ENCODE measurements around the gene SEMA5A.
"Not testable (repeated sequence)": the region's sequence is repeated elsewhere in the genome, so short reads cannot be mapped to it uniquely, and the experiment has no call there.

The SEMA5A gene

DNA sequence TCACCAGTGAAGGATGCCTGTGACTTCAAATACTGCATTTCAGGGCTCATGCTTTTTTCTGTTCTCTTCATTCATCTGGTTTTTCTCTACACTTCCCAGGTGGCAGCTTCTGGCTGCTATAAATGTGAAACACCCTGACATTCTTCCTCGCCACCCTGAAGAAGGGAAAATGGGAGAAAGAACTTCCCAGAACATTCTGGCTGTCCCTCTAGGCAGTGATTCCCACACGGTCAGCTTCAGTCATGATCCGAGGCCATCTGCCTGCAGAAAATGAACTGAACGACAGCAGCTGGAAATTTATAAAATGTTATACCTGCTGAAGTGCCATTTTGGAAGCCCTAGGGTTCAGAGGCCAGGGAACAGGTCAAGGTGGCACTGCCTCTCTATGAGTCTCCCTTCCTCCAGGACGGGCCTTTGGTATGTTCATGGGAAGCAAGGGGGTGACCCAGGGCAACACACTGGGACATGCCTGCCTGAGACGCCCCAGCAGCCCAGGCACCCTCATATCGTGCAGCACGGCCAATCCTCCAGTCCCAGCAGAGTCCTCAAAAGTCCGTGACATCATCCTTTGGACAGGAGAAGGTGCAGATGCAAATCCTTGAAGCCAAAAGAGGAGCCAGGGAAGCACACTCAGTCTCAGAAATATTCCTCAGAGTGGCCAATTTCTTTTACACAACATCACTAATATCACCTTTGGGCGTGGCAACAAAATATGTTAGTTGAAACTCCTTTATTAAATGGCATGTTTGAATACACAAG is 107.1 kb downstream of the SEMA5A start:
- DNase-seq = no peak

GRCh38 chr5:9437741-9438240 is 108.1 kb downstream of the SEMA5A start:
- DNase-seq = no peak

GRCh38 chr5:9431496-9432258 is 114.2 kb downstream of the SEMA5A start:
- no peak for DNase-seq

GRCh38 chr5:9431151-9431495 is 114.8 kb downstream of the SEMA5A start:
- DNase-seq = no peak

- DNase-seq = no peak
Observed at GRCh38 chr5:9430306-9430705, 115.6 kb downstream of the SEMA5A start.

DNA sequence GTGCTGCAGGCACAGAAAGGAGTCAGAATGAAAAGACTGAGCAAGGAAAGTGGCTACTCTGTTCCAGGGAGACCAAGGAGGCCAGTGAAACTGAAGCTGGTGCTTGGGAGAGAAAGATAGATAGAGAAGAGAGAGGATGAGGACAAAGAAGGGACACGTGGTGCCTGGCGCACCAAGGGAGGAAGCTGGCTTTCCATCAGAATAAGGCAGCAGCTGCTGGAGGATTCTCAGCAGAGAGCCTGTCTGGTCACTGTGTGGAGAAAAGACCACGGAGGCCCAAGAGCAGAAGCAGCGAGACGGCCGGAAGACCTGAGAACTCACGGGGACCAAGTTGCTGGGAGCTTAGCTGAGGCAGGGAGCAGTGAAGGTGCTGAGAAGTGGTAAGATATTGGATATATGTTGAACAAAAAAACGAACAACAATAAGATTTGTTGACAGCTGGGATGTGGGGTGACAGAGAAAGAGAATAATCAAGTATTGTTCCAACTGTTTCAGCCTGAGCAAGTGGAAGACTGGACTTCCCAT is 116.1 kb downstream of the SEMA5A start:
- no peak for DNase-seq

DNA sequence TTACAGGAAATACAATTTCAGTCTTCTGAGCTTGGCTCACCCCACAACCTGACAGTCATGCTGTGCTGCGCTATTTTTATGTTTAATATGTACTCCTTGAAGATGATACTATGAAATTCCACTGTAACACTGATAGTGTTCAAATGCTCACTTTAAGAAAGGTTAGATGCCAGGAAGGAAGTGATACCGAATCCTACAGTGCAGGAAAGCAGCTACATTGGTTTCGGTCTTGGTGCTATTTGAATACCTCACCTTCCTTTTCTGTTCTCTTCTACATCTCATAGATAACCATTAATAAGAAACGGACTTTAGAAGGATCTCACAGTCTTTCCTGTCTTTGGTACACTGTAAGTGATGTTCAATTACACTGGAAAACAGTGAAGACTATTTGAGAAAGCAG is 117.6 kb downstream of the SEMA5A start:
- no peak for DNase-seq

DNA sequence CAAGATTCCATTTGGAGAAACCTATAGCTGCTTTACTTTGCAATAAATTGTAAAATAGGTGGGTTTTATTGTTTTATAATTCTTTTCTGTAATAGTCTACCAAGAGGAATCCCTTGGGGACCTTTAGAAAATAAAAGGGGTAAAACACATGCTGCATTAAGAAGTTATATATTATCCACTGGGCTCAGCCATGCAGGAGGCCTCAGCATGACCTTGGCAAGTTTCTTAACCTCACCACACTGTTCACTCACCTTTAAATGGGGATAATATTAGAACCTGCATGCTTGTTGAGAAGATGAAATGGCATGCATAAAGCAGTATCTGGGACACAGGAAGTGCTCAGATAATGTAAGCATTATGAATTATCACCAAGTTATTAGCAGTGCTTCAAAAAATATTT is 120.2 kb downstream of the SEMA5A start:
- DNase-seq = no peak

GRCh38 chr5:9423571-9423970 is 122.3 kb downstream of the SEMA5A start:
- no peak for DNase-seq

DNA sequence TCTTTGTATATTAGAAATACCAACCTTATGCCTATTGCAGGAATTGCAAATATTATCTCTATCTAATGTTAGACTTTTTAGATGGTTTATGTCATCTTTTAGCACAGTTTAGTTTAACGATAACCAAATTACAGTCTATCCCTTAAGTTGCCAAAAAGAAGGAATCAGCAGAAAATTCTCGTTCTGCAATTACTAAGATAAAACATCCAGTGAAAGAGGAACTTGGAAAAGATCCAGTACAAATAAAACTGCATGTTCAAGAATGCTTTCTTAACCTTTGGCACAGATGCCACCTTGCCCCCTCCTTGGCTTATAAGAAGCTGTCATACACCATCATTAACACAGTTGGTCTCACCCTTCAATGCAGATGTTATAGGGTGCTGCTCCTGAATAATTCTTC is 124.0 kb downstream of the SEMA5A start:
- no peak for DNase-seq

GRCh38 chr5:9419794-9420193 is 126.1 kb downstream of the SEMA5A start:
- no peak for DNase-seq

DNA sequence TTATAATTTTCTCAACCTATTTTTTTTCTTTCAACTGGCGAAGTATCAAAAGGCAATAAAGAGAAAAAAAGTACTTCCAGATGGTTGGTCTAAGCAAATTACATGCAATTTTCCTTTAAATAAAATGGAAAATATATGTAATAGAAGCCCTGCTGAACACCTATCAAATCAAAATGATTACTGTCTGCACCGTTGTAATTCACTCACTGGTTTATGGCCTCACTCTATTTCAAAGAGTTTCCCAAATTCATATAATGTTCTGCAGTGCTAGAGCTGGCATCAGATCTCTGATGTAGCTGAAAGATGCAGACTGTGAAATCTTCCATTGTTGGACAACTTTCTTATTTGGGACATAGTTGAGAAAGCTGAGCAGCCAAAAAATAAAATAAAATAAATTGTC is 130.3 kb downstream of the SEMA5A start:
- DNase-seq = no peak

- no peak for DNase-seq
Observed at GRCh38 chr5:9415091-9415490, 130.8 kb downstream of the SEMA5A start.

DNA sequence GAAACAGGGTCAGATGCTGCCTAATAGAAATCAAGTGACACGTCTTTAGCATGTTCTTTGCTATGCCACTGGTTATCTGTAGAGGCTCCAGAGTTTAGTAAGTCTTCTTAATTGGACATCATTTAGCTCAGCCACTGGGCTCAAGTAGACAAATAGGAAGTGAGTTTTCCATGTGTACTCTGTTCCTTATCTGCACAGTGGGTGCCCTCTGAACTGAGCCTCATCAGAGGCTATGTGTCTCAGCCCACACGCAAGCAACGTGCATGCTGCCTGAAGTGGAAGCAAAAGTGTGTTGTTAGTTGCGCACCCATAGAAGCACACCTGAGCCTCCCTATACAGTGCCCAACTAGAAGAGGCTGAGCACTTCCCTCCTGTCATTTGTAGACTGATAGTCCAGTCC is 134.7 kb downstream of the SEMA5A start:
- DNase-seq = no peak

GRCh38 chr5:9409413-9409960 is 136.4 kb downstream of the SEMA5A start:
- DNase-seq = no peak

DNA sequence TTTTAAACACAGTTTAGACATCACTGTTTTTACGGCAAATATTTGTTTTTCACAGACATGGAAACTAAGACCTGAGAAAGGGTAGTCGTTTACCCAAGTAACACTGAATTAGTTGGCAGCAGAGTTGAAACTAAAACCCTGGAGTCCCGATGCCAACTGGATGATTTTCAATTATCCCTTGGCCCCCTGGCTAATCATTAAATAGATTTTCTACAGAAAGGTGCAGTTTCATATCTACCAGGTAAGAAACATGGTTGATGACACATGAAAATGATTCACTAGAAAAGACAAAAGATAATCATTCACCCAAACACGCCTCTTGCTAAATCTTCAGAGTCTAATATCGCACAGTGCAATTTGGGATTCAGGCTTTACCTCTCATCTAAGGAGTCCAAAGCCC is 136.9 kb downstream of the SEMA5A start:
- DNase-seq = no peak

GRCh38 chr5:9405196-9405754 is 140.6 kb downstream of the SEMA5A start:
- no peak for DNase-seq

GRCh38 chr5:9401786-9402472 is 143.9 kb downstream of the SEMA5A start:
- DNase-seq = no peak

DNA sequence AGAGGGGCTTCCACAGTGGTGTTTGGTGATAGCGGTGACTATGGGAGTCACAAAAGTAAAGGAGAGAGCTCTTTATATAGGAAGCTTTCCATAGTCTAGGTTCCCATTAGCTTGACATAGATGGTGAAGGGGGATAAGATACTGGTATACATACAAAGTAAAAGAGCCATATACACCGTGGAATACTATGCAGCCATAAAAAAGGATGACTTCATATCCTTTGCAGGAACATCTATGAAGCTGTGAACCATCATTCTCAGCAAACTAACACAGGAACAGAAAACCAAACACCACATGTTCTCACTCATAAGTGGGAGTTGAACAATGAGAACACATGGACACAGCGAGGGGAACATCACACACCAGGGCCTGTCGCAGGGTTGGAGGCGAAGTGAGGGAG is 146.1 kb downstream of the SEMA5A start:
- not testable (repeated sequence) for DNase-seq

GRCh38 chr5:9399094-9399493 is 146.8 kb downstream of the SEMA5A start:
- DNase-seq = no peak

DNA sequence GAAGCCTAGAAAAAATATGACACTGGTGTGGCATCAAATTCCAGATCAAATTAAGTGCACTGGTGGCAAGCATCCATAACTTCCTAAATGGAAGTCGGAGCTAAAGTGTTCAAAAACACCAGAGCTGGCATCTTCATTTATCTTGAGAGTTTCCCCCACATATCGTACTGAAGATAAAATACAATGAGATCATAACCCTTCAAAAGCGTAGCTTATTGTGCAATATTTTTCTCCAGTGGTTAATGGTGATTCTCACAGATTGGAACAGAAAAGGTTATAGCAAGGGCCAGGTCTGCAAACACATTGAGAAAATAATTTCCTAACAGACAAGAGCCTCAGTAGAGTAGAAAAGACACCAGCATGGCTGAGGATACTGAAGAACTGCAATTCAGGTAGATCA is 147.6 kb downstream of the SEMA5A start:
- no peak for DNase-seq

DNA sequence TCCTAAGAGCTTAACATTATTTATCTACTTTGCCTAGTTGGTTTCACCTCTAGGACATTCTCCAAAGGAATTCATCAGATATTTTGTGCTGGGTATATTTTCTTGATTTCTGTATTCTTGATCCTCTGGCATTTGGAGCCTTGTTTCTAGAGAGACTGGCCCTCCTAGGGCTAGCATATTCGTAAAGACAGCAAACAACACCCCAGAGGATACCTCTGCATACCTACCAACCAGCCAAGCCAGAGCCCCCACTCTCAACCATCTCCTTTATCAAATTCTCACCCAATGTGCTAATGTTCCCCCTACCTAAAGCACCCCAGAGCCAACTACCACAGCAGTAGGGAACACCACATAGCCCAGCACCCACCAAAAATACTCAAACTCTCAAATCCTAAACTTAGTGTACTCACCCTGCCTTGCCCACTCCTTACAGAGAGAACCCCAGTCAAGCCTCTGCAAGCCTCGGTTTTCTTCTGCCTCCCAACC is 149.5 kb downstream of the SEMA5A start:
- no peak for DNase-seq

- DNase-seq = no peak
Observed at GRCh38 chr5:9395706-9396105, 150.2 kb downstream of the SEMA5A start.

Data from right forelimb (tissue), 1 donor.